Epithelial cell of prostate (primary cell): ENCODE measurements around the gene FAM229A.
A peak's percentile ranks its signal among the peaks of the same experiment; 100 is the strongest.
"Not testable (repeated sequence)": the region's sequence is repeated elsewhere in the genome, so short reads cannot be mapped to it uniquely, and the experiment has no call there.

ENCODE experiments used
- DNase-seq: peaks from one replicate; pipeline ENCODE4 v3.0.0-alpha.2; 2011; ENCODE audit warnings: low read depth, low spot score
- H3K27ac ChIP-seq: fragments of 450-650 bp; 2 replicates; pipeline ENCODE4 v1.5.1; 2017; ENCODE audit warnings: mild to moderate bottlenecking

FAM229A gene

DNA sequence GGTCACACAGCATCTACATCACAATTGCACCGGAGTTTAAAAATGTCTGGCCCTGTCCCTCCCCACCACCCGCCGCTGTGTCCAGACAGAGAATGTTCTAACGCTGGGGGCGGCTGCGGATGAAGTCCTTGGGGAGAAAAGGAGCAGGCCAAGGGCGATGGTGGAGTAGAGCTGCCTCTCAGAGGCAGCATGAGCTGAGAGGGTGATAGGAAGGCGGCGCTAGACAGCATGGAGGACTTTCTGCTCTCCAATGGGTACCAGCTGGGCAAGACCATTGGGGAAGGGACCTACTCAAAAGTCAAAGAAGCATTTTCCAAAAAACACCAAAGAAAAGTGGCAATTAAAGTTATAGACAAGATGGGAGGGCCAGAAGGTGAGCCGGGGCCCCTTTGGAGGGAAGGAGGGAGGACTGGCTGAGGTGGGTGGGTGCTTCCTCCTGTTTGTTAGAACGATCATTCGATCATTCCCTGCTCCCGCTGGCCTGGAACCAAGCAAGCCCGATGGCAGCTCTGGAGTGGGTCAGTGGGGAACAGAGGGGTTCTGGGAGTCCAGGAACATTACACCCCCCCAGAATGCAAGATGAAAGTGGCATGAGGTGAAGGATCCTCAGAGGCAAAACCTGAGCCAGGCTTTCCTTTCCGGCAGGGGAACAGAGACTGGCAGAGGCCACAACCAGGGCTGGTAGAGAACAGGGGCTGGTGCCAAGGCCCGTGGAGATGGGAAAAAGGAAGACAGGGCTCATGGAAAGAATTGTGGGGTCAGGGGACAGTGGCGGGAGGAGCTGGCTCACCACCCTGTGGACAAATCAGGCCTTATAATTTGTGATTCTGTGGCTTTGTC lies at the start of gene FAM229A, which contains the start of gene TSSK3:
TSS of gene FAM229A (minus strand) at position 12 of the 840 bp plus-strand sequence. CDS start 394 bp downstream, outside the sequence.
TSS of gene TSSK3 (plus strand) at position 66 of the 840 bp plus-strand sequence. CDS start at position 229, 163 bp downstream.
- DNase-seq: no peak
- no peak within 1 kb of the TSS for H3K27ac ChIP-seq

DNA sequence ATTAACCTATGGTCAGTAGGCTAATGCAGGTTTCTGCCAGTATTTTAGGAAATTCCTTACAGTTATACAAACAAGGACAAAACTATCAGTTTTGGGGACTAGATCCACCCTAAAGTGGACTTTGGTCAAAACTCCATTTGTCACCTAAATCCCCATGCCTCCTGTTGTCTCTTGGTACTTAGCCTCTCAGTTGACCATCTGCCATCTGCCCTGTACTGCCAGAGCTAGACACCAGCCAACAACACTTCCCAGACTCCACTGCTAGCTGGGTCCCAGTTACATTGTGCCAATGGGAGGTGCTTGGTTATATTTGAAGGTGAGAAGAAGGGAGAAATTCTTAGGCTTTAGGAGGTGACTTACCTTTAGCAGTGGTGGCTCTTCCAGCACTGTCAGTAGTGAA lies 49.0 kb upstream of the FAM229A start:
- DNase-seq: no peak
- no peak overlapping the region for H3K27ac ChIP-seq

GRCh38 chr1:32406629-32407111 lies 44.4 kb upstream of the FAM229A start:
- no peak for DNase-seq
- H3K27ac ChIP-seq: peak overlapping the region; percentile 9

GRCh38 chr1:32405672-32406467 lies 43.6 kb upstream of the FAM229A start:
- peak overlapping the region; percentile 9 for H3K27ac ChIP-seq
- DNase-seq: no peak

DNA sequence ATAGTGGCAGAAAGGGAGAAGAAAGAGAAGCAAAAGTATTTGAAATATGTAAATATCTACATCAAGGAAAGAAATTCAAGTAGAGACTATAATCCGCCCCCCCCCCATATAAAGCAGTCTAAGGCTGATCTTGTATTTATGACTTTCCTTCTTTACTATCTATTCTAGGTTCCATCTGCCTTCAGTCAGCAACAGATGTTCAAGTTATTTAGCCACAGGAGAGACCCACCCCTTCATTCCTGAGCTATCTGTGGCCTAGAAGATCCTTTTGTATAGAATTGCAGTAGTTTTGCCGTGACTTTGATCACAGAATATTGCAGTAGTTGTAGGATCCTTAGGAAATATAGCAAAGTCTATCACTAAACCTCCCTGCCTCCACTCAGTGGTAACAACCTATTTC lies 42.7 kb upstream of the FAM229A start:
- no peak overlapping the region for H3K27ac ChIP-seq
- DNase-seq: no peak

DNA sequence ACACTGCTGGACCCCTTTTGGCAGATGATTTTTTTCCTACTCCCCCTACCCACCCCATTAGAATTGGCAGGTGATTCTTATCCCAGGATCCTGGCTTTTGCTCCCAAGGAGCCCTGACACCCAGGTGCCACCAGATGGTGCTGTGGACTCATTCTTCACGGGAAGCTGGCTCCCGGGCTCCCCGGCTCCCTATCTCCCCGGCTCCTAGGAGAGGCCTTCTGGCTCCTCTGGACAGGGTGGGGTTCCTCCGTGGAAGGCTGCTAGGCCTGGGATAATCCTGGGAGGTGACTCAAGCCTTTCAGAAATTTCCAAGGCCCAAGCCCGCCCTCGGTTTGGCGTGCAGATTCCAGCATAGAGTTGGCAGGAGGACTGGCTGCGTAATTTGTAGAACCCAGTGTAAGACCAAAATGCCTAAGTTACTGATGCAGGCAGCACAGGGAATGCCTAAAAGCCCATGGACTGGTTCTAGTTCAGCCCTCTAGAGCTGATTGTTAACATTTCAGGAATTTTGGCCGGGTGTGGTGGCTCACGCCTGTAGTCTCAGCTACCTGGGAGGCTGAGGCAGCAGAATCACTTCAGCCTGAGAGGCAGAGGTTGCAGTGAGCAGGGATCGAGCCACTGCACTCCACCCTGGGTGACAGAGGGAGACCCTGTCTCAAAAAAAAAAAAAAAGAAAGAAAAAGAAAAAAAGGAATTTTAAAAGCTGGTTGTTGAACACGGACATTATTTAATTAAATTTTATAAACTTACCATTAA lies 38.8 kb upstream of the FAM229A start:
- DNase-seq: no peak
- H3K27ac ChIP-seq: no peak overlapping the region

GRCh38 chr1:32399843-32400242 lies 37.6 kb upstream of the FAM229A start:
- H3K27ac ChIP-seq: no peak overlapping the region
- no peak for DNase-seq

DNA sequence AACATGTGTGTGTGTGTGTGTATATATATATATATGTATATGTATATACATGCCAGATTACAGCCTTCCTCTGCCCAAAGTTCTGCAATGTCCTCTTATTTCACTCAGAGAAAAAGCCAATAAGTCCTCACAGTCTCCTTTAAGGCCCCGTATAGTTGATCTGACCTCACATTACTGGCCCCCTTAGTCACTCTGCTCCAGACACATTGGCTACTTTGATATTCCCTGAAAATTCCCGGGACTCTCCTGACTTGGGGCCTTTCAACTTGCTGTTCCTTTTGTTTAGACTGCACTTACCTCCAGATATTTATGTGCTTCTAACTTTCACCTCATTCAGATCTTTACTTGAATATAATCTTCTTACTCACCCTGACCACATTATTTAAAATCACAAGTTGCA lies 36.1 kb upstream of the FAM229A start:
- no peak for DNase-seq
- H3K27ac ChIP-seq: no peak overlapping the region

DNA sequence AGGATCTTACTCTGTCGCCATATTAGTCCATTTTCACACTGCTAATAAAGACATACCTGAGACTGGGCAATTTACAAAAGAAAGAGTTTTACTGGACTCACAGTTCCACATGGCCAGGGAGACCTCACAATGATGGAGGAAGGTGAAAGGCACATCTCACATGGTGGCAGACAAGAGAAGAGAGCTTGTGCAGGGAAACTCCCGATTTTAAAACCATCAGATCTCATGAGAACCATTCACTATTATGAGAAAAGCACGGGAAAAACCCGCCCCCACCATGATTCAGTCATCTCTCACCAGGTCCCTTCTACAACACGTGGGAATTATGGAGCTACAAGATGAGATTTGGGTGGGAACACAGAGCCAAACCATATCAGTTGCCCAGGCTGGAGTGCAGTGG lies 34.2 kb upstream of the FAM229A start:
- DNase-seq, H3K27ac ChIP-seq: not testable (repeated sequence)

GRCh38 chr1:32394890-32395432 lies 32.7 kb upstream of the FAM229A start:
- DNase-seq: no peak
- H3K27ac ChIP-seq: peak overlapping the region; percentile 77

- H3K27ac ChIP-seq: peak within 1 kb of the TSS; percentile 77
- peak; percentile 87 for DNase-seq
Measured at GRCh38 chr1:32394141-32394889, 32.0 kb upstream of the FAM229A start, which contains the start of gene BSDC1. BSDC1 (minus strand) TSS chr1:32394441; CDS start chr1:32394414, 27 bp downstream.

DNA sequence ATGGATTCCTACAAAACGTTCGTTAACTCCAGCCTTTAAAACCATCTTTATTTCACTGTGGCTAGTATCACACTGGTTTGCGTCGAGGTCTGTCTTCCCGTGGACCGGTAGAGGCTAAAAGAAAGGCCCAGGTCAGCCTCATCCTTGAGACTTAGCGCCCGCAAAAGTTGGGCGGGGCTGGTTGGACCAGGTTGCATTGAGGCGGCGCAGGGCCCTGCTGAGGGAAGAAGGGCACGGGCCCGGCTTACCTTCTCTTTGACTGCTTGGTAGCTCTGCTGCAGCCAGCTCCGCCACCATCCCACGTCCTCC lies 31.5 kb upstream of the FAM229A start:
- H3K27ac ChIP-seq: peak overlapping the region; percentile 77
- no peak for DNase-seq

GRCh38 chr1:32393136-32393535 lies 30.9 kb upstream of the FAM229A start:
- DNase-seq: no peak
- peak overlapping the region; percentile 77 for H3K27ac ChIP-seq

DNA sequence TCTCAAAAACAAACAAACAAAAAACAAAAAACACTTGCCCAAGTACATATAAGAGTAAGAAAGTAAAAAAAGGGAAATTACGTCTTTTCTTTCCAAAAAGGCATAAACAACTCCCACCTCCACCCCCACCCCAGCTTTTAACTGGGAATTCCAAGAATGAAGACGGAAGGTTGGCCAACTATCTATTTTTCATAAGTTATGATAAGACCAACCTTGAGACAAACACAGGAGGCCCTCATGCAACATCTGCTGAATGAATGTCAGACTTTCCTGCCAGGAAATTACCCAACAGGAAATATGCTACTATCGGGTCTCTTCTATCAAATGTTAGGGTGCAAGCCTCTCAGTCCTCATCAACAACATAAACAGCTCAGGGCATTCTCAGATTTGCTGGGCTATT lies 30.0 kb upstream of the FAM229A start:
- DNase-seq: no peak

DNA sequence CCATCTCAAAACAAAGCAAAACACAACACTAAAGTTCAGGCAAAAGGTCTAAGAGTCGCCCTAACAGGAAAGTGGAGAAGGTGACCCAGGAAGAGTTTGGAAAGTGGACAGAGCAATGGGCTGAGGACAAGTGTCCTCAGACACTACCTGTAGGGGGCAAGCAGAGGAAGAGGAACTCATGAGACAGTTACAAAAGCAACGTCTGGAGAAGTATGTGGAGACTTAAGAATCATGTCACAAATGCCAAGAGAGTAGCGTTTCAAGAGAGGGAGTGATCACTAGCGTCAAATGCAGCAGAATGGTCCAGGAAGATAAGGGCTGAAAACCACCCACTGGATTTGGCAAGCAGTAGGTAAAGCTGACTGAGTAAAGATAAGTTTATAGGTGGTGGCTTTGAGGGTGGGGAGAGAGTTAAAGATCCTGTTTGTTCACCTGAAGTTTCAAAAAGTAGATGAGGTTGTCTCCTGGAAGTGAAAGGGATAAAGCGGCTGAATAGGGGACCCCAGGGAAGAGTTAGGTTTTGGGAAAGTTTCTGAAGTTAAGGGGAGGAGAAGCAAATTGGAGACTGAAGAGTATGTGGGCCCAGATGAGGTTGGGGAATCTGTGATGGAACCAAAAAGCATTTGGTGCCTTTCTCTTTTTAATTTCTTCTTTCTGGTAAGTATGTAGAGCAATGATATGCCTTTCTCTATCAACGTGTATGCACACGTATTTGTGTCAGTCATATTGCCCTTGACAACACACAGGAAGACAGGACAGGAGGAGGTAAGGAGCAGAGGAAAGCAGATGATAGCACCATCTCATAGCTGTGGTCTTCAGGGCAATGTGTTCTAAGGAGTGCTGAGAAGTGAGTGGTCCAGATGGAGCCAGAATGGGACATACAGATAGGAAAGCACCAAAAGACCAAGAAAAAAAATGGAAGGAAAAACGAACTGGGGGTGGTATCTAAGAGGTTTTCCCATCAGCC lies 28.9 kb upstream of the FAM229A start:
- H3K27ac ChIP-seq: no peak overlapping the region
- no peak for DNase-seq

More for the DNA sequence above, 30.0 kb upstream of the FAM229A start:
- no peak overlapping the region for H3K27ac ChIP-seq

DNA sequence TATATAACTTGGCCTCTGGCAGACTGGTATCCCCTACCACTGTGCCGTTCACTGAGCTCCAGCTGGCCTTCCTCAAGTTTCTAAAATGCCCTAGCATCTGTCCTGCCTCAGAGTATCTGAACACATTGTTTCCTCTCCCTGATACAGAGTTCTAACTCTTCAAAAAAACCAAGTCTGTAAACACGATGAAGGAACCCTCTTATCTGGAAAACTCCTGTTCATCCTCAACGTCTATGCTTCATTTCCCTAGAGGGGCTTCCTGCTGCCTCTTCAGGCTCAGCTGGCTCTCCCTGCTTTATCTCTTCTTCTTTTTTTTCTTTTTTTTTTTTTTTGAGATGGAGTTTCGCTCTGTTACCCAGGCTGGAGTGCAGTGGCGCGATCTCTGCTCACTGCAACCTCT lies 26.4 kb upstream of the FAM229A start:
- H3K27ac ChIP-seq: no peak overlapping the region
- DNase-seq: no peak

- DNase-seq: no peak
- no peak overlapping the region for H3K27ac ChIP-seq
Measured at GRCh38 chr1:32386676-32387392, 24.5 kb upstream of the FAM229A start.

DNA sequence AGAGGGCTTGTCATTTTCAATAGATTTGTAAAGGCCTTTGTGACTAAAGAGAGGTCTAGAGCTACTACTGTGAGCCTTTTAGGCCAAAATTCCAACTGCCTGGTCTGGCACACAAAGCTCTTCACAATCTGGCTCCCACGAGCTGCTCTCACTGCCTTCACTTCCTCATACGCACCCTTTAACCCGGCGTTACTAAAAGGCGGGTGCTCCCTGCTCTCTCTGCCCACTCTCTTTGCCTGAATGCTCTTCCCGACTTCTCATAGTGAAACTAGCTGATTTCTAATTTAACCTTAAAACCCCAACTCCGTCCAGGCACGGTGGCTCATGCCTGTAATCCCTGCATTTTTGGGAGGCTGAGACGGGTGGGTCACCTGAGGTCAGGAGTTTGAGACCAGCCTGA lies 17.8 kb upstream of the FAM229A start:
- no peak overlapping the region for H3K27ac ChIP-seq
- no peak for DNase-seq
